ENCODE data around the gene GPX4.

The GPX4 gene, protein sequence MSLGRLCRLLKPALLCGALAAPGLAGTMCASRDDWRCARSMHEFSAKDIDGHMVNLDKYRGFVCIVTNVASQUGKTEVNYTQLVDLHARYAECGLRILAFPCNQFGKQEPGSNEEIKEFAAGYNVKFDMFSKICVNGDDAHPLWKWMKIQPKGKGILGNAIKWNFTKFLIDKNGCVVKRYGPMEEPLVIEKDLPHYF

GRCh38 chr19:1103708-1104310 lies at the start of gene GPX4:
Gene GPX4, plus strand, starts transcription at chr19:1103994. Its CDS starts 50 bp downstream, at chr19:1104044.
- peak; percentile 100 for DNase-seq

GRCh38 chr19:1054102-1055027 lies 49.4 kb upstream of the GPX4 start:
- no peak for DNase-seq

DNA sequence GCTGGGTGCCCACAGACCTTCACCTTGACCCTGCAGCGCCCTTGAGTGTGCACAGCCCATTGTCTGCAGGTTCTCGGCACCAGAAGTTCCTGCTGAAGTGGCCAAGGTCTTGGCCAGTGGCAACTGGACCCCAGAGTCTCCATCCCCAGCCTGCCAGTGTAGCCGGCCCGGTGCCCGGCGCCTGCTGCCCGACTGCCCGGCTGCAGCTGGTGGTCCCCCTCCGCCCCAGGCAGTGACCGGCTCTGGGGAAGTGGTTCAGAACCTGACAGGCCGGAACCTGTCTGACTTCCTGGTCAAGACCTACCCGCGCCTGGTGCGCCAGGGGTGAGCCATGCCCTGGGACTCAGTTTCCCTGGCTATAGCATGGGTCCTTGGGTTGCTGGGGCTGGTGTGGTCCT lies 48.8 kb upstream of the GPX4 start:
- no peak for DNase-seq

DNA sequence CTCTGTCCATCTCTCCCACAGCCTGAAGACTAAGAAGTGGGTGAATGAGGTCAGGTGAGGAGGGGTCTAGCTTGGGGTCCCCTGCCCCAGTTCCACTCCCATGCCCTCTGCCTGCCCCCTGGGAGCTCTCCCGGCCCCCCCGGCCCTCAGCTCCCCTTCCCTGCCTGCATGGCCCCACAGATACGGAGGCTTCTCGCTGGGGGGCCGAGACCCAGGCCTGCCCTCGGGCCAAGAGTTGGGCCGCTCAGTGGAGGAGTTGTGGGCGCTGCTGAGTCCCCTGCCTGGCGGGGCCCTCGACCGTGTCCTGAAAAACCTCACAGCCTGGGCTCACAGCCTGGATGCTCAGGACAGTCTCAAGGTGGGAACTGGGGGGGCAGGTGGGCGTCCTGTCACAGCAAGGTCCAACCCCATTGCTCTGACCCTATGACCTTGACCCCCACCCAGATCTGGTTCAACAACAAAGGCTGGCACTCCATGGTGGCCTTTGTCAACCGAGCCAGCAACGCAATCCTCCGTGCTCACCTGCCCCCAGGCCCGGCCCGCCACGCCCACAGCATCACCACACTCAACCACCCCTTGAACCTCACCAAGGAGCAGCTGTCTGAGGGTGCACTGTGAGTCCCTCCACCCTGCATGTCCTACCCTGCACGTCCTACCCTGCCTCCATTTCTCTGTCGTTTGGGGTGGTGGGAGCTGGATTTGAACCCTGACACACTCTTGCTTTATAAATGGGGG lies 47.7 kb upstream of the GPX4 start:
- DNase-seq: no peak

GRCh38 chr19:1057176-1057855 lies 46.5 kb upstream of the GPX4 start:
- DNase-seq: peak; percentile 39 to 46 (median 40)

GRCh38 chr19:1058112-1058511 lies 45.7 kb upstream of the GPX4 start:
- DNase-seq: no peak

- DNase-seq: no peak
These were observed 43.1 kb upstream of the GPX4 start for GRCh38 chr19:1060689-1061088.

DNA sequence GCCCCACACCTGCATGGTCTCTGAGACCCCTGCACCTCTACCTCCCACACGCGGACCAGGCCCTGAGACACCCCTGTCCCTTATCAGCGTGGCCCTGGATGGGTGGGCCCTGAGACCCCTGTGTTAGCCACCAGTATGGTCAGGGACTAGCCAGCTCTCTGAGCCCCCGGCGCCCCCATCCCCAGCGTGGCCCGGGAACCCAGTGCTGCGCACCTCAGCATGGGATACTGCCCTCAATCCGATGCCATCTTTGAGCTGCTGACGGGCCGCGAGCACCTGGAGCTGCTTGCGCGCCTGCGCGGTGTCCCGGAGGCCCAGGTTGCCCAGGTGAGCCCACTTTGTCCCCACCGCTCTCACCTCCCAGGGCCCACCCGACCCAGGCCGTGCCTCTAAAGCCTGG lies 41.8 kb upstream of the GPX4 start:
- DNase-seq: no peak

- DNase-seq: no peak
These were observed 41.3 kb upstream of the GPX4 start for GRCh38 chr19:1062387-1063029.

- peak; percentile 63 to 74 (median 74) for DNase-seq
These were observed 40.5 kb upstream of the GPX4 start for GRCh38 chr19:1063030-1063908.

GRCh38 chr19:1063909-1064660 lies 39.7 kb upstream of the GPX4 start:
- no peak for DNase-seq

DNA sequence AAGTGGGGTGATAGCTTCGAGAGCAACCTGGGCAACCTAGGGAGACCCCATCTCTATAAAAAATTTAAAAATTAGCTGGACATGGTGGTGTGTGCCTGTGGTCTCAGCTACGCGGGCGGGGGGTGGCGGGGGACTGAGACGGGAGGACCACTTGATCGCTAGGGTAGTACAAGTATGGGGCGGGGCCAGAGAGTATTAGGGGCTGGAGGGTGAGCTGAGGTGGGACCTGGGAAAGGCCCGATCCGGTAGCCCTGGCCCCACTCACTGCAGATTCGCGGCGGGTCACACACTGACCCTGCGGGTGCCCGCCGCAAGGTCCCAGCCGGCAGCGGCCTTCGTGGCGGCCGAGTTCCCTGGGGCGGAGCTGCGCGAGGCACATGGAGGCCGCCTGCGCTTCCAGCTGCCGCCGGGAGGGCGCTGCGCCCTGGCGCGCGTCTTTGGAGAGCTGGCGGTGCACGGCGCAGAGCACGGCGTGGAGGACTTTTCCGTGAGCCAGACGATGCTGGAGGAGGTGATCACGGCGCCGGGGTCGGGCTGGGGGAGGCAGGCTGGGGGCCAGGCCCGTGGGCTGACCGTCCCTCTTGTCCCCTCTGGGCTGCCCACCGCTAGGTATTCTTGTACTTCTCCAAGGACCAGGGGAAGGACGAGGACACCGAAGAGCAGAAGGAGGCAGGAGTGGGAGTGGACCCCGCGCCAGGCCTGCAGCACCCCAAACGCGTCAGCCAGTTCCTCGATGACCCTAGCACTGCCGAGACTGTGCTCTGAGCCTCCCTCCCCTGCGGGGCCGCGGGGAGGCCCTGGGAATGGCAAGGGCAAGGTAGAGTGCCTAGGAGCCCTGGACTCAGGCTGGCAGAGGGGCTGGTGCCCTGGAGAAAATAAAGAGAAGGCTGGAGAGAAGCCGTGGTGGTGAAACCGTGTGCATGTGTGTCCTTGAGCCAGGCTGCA lies 38.9 kb upstream of the GPX4 start:
- DNase-seq: peak; percentile 84 to 92 (median 88)

GRCh38 chr19:1065606-1066109 lies 38.1 kb upstream of the GPX4 start:
- DNase-seq: no peak

- no peak for DNase-seq
These were observed 37.5 kb upstream of the GPX4 start for GRCh38 chr19:1066251-1066747.

DNA sequence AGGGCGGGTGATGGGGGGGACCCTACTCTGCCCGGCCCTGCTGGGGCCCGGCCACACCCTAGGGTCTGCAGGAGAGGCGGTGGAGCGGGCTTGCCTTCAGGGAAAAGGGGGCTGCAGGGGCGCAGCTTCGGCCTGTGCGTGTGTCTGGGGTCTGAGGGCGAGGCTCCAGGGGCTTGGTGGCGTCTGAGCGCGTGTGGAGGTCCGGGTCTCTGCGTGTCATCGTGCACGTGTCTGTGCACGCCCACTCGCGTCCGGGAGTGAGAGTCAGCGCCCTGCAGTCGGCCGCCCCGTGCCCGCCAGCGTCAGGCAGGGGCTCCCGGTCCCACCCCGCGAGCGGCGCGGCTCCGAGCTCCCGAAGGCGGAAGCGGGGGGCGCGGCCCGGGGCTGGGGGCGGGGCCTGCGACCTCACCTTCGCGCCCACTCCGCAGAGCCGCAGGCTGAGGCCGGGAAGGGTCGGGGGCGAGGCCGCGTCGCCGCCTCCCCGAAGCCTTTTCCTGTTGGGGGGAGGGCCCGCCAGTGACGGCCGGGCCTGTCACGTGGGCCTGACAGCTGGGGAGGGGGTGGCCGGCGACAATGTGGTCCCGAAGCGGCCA lies 37.0 kb upstream of the GPX4 start, which contains the start of gene ARHGAP45:
Gene ARHGAP45 (plus strand): TSS at position 420 of the 593 bp plus-strand sequence. CDS start 239 bp downstream, outside the sequence.
- peak; percentile 84 to 89 (median 87) for DNase-seq

DNA sequence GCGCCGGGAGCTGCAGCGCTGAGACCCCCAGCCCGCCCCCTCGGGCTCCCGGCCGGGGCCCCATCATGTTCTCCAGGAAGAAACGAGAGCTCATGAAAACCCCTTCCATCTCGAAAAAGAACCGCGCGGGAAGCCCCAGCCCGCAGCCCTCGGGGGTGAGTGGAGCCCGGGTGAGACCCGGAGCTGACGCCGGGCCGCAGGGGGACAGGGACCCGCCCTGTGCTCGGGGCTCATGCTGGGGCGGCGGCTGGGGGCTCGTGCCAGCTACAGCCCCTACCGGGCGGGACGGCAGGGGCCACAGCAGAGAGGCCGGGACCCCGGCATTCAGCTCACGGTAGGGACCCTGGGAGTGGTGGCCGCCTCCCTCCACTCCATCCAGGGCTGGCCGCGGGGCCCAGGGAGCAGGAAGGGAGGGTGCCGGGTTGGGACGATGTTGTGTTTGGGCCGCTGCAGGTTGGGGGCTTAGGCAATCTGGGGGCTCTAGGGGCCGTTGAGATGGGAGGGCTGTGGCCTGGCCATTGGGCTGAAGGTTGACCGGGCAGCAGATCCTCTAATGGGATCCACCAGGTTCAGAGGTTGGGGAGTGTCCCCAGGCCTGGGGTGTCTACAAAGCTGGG lies 36.3 kb upstream of the GPX4 start:
- DNase-seq: peak; percentile 64 to 77 (median 64)
